GM12878 (cell line): ENCODE results near the gene LYPLA2. TPM values are rescaled to one million over a fixed set of nuclear protein-coding genes. Genes with fewer than 3 reads are reported as not detected.
"Not testable (repeated sequence)": the region's sequence is repeated elsewhere in the genome, so short reads cannot be mapped to it uniquely, and the experiment has no call there.

Experiments
- ATAC-seq: fragments of 200-7000 bp; cut with Tn5 transposase; 3 replicates; pipeline ENCODE4 v1.9.1; 2020; ENCODE audit warnings: mild to moderate bottlenecking, moderate library complexity
- BruUV-seq: library from RNA; stranded (reverse); fragments of 400-500 nt; replicated peaks from 2 replicates; lab custom pipeline; 2021; lab: Mats Ljungman, UMichigan
- CTCF ChIA-PET: fragments of 300-600 bp; sonication (Branson Sonifier 250); formaldehyde crosslinking; extraction: SDS; loops from one replicate; lab custom pipeline; 2021; ENCODE audit warnings: inconsistent platforms; lab: Yijun Ruan, JAX
- POLR2A ChIA-PET: fragments of 350-600 bp; formaldehyde crosslinking; extraction: SDS; loops from one replicate; lab custom pipeline; 2021; ENCODE audit warnings: inconsistent platforms; lab: Charles Lee
- RAD21 ChIA-PET: fragments of 300-600 bp; sonication (Branson Sonifier 250); formaldehyde crosslinking; loops from one replicate; lab custom pipeline; 2023; ENCODE audit warnings: antibody characterized with exemption; ENCODE audit not compliant: unreplicated experiment; lab: Charles Lee
- SMC1A ChIA-PET: fragments of 300-600 bp; sonication (Branson Sonifier 250); formaldehyde crosslinking; loops from one replicate; lab custom pipeline; 2023; ENCODE audit not compliant: unreplicated experiment, uncharacterized antibody; lab: Charles Lee
- DNase-seq: peaks from one replicate; pipeline ENCODE4 v3.0.0-alpha.2; 2011; ENCODE audit warnings: low read depth, low spot score
- FAIRE-seq: peaks from 3 replicates; lab custom pipeline; 2011; peaks lifted over from hg19 to GRCh38; lab: Jason Lieb, UNC
- H2AFZ ChIP-seq: 2 replicates; pipeline ENCODE4 v1.6.0; 2011; ENCODE audit warnings: low read depth, low read length, control low read depth; ENCODE audit not compliant: control insufficient read depth
- H3K27ac ChIP-seq: 2 replicates; pipeline ENCODE4 v1.5.1; 2011; ENCODE audit warnings: control low read depth; ENCODE audit not compliant: control insufficient read depth, insufficient read depth
- H3K27me3 ChIP-seq, 2 experiments: replicated peaks in 1 of 2; 2 replicates each; pipeline versions ENCODE4 v1.6.0 to v1.6.1; 2011; ENCODE audit warnings: low read length in 1 of 2; ENCODE audit not compliant: control insufficient read depth in 2 of 2, insufficient read depth in 2 of 2
- H3K36me3 ChIP-seq, 2 experiments: 2 replicates each; pipeline ENCODE4 v1.5.1; 2011; ENCODE audit warnings: low read length in 1 of 2; ENCODE audit not compliant: control insufficient read depth in 2 of 2, insufficient read depth in 2 of 2
- H3K4me1 ChIP-seq: 2 replicates; pipeline ENCODE4 v1.6.1; 2011; ENCODE audit warnings: mild to moderate bottlenecking, low read length, moderate library complexity, mixed read lengths; ENCODE audit not compliant: control insufficient read depth, insufficient read depth
- H3K4me2 ChIP-seq: 2 replicates; pipeline ENCODE4 v1.6.0; 2011; ENCODE audit warnings: control low read depth; ENCODE audit not compliant: control insufficient read depth, insufficient read depth
- H3K4me3 ChIP-seq: fragments of 200-600 bp; sonication (generic); 2 replicates; pipeline ENCODE4 v1.5.1; 2016
- H3K79me2 ChIP-seq: 2 replicates; pipeline ENCODE4 v1.6.0; 2011; ENCODE audit warnings: low read length; ENCODE audit not compliant: control insufficient read depth, insufficient read depth
- H3K9ac ChIP-seq: 2 replicates; pipeline ENCODE4 v1.8.0; 2011; ENCODE audit warnings: low read length, control low read depth, mixed read lengths; ENCODE audit not compliant: control insufficient read depth, insufficient read depth
- H3K9me3 ChIP-seq: replicated peaks from 3 replicates; pipeline ENCODE4 v1.5.1; 2011; ENCODE audit warnings: mild to moderate bottlenecking, low read length; ENCODE audit not compliant: control insufficient read depth, insufficient read depth
- H4K20me1 ChIP-seq: 2 replicates; pipeline ENCODE4 v1.6.0; 2011; ENCODE audit not compliant: control insufficient read depth, insufficient read depth
- MEF2A ChIP-seq: IDR thresholded peaks from 2 replicates; pipeline ENCODE4 v1.6.1; 2011; ENCODE audit warnings: low read depth, mild to moderate bottlenecking, low read length, moderate library complexity; ENCODE audit not compliant: insufficient read depth
- NFXL1 ChIP-seq: fragments of 450-650 bp; IDR thresholded peaks from 2 replicates; pipeline ENCODE4 v1.6.1; 2017; ENCODE audit warnings: antibody characterized with exemption, mild to moderate bottlenecking, borderline replicate concordance
- WGBS: methylation state at CpG from one replicate; pipeline ENCODE4 v1.1.6; 2016; ENCODE audit warnings: low lambda C conversion rate; ENCODE audit not compliant: insufficient replicate concordance, insufficient coverage; ENCODE audit errors: missing lambda C conversion rate; 5-methylcytosine and 5-hydroxymethylcytosine counted together
- in situ Hi-C: fragments of 300-500 bp; cut with MboI; formaldehyde crosslinking; loops from 9 replicates; pipeline ENCODE4 v1.14.3; 2018; ENCODE audit warnings: mixed read lengths
- intact Hi-C: fragments of 100-400 bp; cut with micrococcal nuclease; formaldehyde crosslinking; loops from one replicate; pipeline ENCODE4 v1.14.2; 2022; ENCODE audit not compliant: unreplicated experiment
- polyA plus RNA-seq, 11 experiments: library from polyadenylated mRNA; depleted of rRNA in 4 of 11; unstranded in 6 of 11; stranded (reverse) in 5 of 11; fragments of >200 nt; fragmentation: Nextera tagmentation in 4 of 11; fragmentation: Illumina TruSeq in 1 of 11; extraction: Ambion mirVana in 4 of 11; extraction: Trizol in 1 of 11; gene quantifications; 1 replicate in 1 of 11; 2 replicates in 10 of 11; pipeline versions ENCODE4 v1.2.1 to v1.2.3, GENCODE V29; 2011 to 2016; ENCODE audit warnings: inconsistent platforms in 2 of 11, missing spikeins in 2 of 11, low read depth in 1 of 11
- total RNA-seq, 4 experiments: library from RNA; depleted of rRNA in 3 of 4; stranded (reverse); fragments of >200 nt in 3 of 4; fragmentation: Illumina TruSeq in 1 of 4; extraction: Trizol in 1 of 4; gene quantifications; 2 replicates each; pipeline versions ENCODE4 v1.2.1 to v1.2.3, GENCODE V29; 2013 to 2021

Gene LYPLA2
- total and polyA plus RNA-seq, 10 of the 15 experiments (the other 5 are each of a cell fraction or from before 2014, with no cell fraction given): 2.7 to 129 (median 62.3) TPM

DNA sequence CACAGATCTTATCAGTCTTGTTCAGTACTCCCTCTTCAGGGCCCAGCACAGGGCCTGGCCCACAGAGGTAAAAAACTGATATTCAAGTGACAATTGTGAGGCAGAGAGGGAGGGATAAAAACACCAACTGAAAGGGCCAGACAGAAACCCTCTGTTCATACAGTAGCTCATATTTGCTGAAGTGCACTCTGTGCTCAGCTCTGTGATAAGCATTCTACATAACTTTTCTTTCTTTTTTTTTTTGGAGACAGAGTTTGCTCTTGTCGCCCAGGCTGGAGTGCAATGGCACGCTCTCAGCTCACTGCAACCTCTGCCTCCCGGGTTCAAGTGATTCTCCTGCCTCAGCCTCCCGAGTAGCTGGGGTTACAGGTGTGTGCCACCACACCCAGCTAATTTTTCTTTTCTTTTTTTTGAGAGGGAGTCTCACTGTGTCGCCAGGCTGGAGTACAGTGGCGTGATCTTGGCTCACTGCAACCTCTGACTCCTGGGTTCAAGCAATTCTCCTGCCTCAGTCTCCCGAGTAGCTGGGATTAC is 11.9 kb downstream of the LYPLA2 start:
- H4K20me1 ChIP-seq, ATAC-seq, FAIRE-seq, intact Hi-C loops, H3K27me3 ChIP-seq, H3K9me3 ChIP-seq, H3K79me2 ChIP-seq, H3K36me3 ChIP-seq, H3K27ac ChIP-seq, BruUV-seq, H2AFZ ChIP-seq, DNase-seq, H3K4me3 ChIP-seq, H3K9ac ChIP-seq, H3K4me2 ChIP-seq: not testable (repeated sequence)
- peaks cover 15% of the 10 kb centered on the region for H3K4me1 ChIP-seq
- CTCF ChIA-PET: interaction anchor here (0.9 to 7.5 kb wide), 6 partner anchors 8 to 114 kb away, joined by 3 to 63 read pairs (median 7); partner anchors contain the start of genes CNR2 and HMGCL
- POLR2A ChIA-PET: interaction anchor here (0.9 to 1.2 kb wide), 2 partner anchors 25 to 114 kb away, joined by 3 to 4 read pairs; partner anchors contain the start of gene PITHD1
- 86% methylated on average over 6 of the region's 7 CpGs for WGBS
- RAD21 ChIA-PET: interaction anchor here (1.0 to 3.3 kb wide), 4 partner anchors 8 to 113 kb away, joined by 3 to 15 read pairs (median 4); no protein-coding TSS in a partner anchor
- SMC1A ChIA-PET: interaction anchor here (1.9 to 3.5 kb wide), 4 partner anchors 26 to 113 kb away, joined by 6 to 16 read pairs (median 10); partner anchors contain the start of gene PITHD1
- in situ Hi-C loops: loop anchor here (10.0 kb wide), 1 partner anchor 62 kb away; the partner anchor contains the start of gene FUCA1

DNA sequence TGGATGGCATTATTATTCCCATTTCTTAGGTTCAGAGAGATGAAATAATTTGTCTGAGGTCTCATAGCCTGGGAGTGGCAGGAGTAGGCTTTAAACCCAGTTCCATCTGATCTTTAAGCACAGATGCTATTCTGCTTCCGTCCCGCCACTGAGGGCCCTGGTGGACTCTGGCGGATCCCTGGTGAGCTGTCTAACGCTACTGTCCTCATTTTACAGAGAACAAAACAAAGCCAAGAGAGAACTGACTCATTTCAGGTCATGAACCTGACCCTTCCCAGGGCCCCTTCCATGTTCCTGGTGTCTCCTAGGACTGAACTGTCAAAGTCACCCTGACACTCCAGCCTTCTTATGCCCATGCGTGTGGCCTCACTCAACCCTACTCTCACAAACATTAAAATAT is 12.7 kb downstream of the LYPLA2 start:
- no TSS peak for BruUV-seq
- no peak overlapping the region for H2AFZ ChIP-seq
- ChIA-PET RAD21 (no interaction called here), CTCF (interaction anchor here (0.9 to 7.5 kb wide), 2 partner anchors 100 to 113 kb away, joined by 3 to 63 read pairs; no protein-coding TSS in a partner anchor), SMC1A (interaction anchor here (2.6 to 2.9 kb wide), 2 partner anchors 32 to 113 kb away, joined by 8 to 16 read pairs; no protein-coding TSS in a partner anchor), POLR2A (no interaction called here)
- in situ Hi-C loops: loop anchor here (10.0 kb wide), 1 partner anchor 61 kb away; the partner anchor contains the start of gene FUCA1
- WGBS: 93% methylated on average over 5 of the region's 5 CpGs
- no peaks in the 10 kb centered on the region for H3K27me3 ChIP-seq
- H3K4me2 ChIP-seq: no peak overlapping the region
- peaks cover 18% of the 10 kb centered on the region for H3K4me1 ChIP-seq
- TF ChIP-seq NFXL1 (no peak), MEF2A (no peak)
- FAIRE-seq (no peak), DNase-seq (no peak), ATAC-seq (no peak)
- H3K4me3 ChIP-seq: no peak overlapping the region
- H4K20me1 ChIP-seq: no peaks in the 10 kb centered on the region
- intact Hi-C loops: no loop called here
- peaks cover 10% of the 10 kb centered on the region for H3K79me2 ChIP-seq
- H3K36me3 ChIP-seq: peaks cover 0 to 8% of the 10 kb centered on the region in 2 experiments; a peak in 1 of 4 replicates
- H3K9ac ChIP-seq: no peak overlapping the region
- no peaks in the 10 kb centered on the region for H3K9me3 ChIP-seq
- H3K27ac ChIP-seq: no peak overlapping the region
